GM21515 (cell line): Measurements from ENCODE around the gene PDX1.

Experiments used
- ATAC-seq: cut with Tn5 transposase; IDR thresholded peaks from one replicate; pipeline ENCODE4 v1.9.1; 2021; ENCODE audit not compliant: unreplicated experiment

PDX1 gene

DNA sequence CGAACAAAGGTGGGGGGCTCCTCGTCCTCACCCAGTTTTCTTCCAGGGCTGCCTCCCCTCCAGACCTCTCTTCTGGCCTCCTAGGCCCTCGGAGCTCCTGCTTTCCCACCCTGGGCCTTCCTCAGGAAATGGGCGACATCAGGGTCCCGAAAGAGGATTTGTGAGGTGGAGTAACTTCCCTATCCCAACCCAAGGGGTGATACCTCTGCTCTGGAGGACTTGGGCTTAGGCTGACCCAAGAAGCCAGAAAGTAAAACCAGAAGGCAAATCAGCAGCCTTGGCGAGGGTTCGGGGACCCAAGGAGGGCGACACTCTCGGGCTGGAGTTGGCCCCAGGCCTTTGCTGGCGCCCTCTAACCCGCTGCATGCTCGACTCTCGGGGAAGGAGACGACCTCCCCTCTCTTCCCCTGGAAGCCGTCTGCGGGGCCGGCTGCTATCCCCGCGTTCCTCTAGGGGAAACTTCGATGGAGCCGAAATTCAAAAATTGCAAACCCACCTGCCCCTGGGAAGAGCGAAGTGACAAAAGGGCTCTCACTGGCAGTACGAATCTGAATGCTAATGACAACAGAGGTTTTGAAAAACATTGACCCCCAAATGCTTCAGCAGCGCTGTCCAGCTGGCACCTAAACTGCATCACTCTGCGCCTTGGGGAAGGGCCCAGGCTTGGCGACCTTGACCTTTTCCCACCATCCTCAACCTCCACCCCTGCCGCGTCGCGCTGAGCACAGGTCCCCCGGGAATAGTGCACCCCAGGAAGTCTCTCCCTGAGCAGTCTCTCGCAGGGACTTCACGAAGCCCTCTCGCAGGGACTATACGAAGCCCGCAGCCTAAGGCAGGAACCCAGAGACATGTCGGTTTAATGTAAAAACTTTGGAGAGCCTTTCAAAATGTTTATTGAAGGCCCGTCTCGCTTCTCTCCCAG is 2.4 kb downstream of the PDX1 start:
- ATAC-seq, result no peak

GRCh38 chr13:27922883-27923612 is 3.2 kb downstream of the PDX1 start:
- ATAC-seq, result no peak

DNA sequence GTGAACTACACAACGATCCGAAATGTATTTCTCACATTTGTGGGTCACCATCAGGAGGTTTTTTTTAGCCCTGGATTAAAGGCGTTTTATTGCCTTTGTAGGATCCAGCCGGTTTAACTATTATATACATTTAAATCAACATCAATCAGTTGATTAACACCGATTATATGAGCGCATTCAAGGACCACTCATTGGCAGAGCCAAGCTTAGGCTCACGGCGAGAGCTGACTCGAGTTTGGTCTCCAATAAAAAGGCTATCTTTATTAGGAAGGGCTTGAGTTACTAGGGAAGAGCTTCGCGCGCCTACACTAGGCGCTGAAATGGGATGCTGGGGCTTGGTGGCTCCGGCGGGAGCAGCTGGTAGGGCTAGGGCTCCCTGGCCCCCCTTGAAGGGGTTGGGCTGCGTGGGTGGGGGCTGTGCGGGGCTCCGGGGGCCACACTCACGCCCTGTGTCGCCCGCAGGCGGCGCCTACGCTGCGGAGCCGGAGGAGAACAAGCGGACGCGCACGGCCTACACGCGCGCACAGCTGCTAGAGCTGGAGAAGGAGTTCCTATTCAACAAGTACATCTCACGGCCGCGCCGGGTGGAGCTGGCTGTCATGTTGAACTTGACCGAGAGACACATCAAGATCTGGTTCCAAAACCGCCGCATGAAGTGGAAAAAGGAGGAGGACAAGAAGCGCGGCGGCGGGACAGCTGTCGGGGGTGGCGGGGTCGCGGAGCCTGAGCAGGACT is 4.2 kb downstream of the PDX1 start:
- no peak for ATAC-seq

DNA sequence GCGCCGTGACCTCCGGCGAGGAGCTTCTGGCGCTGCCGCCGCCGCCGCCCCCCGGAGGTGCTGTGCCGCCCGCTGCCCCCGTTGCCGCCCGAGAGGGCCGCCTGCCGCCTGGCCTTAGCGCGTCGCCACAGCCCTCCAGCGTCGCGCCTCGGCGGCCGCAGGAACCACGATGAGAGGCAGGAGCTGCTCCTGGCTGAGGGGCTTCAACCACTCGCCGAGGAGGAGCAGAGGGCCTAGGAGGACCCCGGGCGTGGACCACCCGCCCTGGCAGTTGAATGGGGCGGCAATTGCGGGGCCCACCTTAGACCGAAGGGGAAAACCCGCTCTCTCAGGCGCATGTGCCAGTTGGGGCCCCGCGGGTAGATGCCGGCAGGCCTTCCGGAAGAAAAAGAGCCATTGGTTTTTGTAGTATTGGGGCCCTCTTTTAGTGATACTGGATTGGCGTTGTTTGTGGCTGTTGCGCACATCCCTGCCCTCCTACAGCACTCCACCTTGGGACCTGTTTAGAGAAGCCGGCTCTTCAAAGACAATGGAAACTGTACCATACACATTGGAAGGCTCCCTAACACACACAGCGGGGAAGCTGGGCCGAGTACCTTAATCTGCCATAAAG is 4.8 kb downstream of the PDX1 start:
- ATAC-seq, result no peak

- ATAC-seq, result no peak
Measured at GRCh38 chr13:27925220-27925991, 5.6 kb downstream of the PDX1 start.

- no peak for ATAC-seq
Measured at GRCh38 chr13:27926644-27927434, 7.0 kb downstream of the PDX1 start.

- ATAC-seq, result no peak
Measured at GRCh38 chr13:27927444-27928352, 7.9 kb downstream of the PDX1 start.

DNA sequence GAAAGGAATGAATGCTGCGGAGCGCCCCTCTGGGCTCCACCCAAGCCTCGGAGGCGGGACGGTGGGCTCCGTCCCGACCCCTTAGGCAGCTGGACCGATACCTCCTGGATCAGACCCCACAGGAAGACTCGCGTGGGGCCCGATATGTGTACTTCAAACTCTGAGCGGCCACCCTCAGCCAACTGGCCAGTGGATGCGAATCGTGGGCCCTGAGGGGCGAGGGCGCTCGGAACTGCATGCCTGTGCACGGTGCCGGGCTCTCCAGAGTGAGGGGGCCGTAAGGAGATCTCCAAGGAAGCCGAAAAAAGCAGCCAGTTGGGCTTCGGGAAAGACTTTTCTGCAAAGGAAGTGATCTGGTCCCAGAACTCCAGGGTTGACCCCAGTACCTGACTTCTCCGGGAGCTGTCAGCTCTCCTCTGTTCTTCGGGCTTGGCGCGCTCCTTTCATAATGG is 8.6 kb downstream of the PDX1 start:
- ATAC-seq, result no peak

DNA sequence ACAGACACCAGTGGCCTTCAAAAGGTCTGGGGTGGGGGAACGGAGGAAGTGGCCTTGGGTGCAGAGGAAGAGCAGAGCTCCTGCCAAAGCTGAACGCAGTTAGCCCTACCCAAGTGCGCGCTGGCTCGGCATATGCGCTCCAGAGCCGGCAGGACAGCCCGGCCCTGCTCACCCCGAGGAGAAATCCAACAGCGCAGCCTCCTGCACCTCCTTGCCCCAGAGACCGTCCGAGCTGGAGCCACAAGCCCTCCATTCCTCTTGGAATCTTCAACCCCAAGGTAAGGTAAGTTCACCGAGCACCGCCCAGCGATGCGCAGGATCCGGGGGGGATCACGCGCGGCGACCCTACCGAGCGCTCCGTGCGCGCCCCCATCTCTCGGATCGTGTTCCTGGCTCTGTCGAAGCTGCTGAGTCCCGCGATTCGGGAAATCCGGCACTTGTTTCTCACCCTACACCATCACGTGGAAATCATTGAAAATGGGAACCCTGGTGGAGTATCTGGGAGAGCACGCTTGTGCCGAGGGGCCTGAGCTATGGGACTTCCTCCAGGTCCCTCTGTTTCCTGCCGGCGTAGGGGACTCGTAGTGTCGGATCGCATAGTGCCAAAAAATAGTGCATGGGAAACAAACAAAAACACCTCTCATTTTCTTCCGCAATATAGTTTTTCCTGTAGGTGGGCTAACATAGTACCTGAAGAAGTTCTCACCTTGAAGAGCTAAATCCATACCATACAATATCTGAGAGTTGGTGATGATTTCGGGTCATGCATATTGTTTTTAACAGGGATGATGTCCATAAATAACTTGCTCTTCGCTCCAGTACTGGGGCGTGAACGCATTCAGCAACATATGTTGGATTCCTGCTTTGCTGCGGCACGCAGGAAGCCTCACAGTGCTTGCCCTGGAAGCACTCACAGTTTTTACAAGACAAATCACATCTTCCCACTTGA is 9.3 kb downstream of the PDX1 start:
- no peak for ATAC-seq

- ATAC-seq, result no peak
Measured at GRCh38 chr13:27929868-27930267, 10.1 kb downstream of the PDX1 start.

DNA sequence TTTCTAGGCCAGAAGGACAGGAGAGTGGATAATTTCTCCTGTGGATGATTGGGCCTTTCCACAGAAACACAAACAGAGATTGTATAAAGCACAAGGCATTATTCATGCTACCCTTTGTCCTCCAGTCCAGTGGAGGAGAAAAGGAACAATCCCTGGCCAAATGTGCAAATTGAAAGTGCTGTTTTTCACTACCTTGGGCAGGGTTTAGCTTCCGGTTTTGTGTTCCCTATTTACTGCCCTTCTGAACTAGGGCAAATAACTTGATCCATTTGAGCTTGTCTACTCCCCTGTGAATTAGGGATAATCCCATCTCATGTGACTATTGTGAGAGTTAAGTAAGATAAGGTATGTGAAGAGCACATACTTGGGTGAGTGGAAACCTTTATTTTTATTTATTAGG is 13.3 kb downstream of the PDX1 start:
- no peak for ATAC-seq

GRCh38 chr13:27933580-27934328 is 14.0 kb downstream of the PDX1 start:
- ATAC-seq, result no peak

DNA sequence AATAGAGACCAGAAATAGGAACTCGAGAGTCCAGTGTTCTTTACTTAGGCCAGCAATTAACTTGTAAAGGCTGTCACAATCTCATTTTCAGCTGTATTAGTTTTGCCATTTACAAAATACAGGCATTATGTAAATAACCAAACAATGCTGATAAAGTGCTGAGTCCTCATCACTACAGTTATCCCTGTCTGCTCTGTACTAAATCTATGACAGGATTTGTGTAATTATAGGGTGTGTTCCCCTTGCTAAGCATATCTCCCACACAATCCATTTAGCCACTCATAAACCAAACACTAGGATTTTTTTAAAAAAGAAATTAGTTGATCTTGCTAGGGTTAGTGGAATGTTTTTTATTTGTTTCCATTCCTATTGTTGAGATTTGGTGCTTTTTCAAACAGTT is 23.2 kb downstream of the PDX1 start:
- no peak for ATAC-seq

GRCh38 chr13:27952876-27953675 is 33.3 kb downstream of the PDX1 start:
- ATAC-seq, result no peak

DNA sequence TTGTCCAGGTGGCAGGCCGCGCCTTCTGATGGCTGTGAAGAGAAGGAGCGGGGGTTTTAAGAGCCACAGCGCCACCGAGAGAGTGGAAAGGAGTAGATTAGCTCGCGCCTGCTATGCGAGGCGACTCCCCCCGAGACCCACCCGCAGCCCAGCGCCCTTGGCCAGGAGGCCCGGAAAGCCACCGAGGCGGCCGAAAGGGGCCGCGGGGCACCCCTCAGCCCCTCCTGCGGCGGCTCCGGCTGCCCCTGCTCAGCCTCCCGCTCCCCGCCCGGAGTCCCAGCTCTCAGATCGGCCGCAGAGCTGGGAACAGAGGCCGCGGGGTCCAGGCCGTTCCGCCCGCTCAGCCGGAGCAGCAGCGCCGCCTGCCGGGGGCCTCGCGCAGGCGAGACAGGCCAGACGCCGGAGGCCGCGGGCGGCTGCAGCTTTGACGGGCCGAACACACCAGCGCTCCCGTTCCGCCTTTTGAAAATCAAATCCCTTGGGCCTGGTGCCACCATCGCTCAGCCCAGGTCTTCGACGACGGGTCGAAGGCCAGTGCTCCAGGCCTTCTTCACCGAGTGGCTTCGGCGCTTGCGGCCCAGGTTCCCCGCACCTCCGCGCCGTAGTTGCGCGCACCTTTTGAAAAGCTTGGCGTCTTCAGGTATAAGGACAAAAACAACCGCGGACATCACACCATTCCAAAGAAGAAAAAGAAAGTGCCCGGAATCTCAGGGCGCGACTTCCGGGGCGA is 34.0 kb downstream of the PDX1 start:
- ATAC-seq, result peak; percentile 85
